C4-2B (cell line): ENCODE data around the gene CFTR.

Experiments
- H3K27ac ChIP-seq: fragments of 450-650 bp; 2 replicates; pipeline ENCODE4 v1.5.1; 2017
- ZFX ChIP-seq: fragments of 450-650 bp; IDR thresholded peaks from 2 replicates; pipeline ENCODE4 v1.6.1; 2017
- TF ChIP-seq, protein P1 (sequence below): fragments of 450-650 bp; conservative IDR thresholded peaks from 2 replicates; pipeline ENCODE4 v1.5.1; 2017; ENCODE audit warnings: mild to moderate bottlenecking

Gene CFTR

GRCh38 chr7:117717357-117717756, 237.5 kb downstream of the CFTR start:
- TF ChIP-seq ZFX, result no peak
- TF ChIP-seq, protein P1, sequence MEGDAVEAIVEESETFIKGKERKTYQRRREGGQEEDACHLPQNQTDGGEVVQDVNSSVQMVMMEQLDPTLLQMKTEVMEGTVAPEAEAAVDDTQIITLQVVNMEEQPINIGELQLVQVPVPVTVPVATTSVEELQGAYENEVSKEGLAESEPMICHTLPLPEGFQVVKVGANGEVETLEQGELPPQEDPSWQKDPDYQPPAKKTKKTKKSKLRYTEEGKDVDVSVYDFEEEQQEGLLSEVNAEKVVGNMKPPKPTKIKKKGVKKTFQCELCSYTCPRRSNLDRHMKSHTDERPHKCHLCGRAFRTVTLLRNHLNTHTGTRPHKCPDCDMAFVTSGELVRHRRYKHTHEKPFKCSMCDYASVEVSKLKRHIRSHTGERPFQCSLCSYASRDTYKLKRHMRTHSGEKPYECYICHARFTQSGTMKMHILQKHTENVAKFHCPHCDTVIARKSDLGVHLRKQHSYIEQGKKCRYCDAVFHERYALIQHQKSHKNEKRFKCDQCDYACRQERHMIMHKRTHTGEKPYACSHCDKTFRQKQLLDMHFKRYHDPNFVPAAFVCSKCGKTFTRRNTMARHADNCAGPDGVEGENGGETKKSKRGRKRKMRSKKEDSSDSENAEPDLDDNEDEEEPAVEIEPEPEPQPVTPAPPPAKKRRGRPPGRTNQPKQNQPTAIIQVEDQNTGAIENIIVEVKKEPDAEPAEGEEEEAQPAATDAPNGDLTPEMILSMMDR, result no peak
- no peak overlapping the region for H3K27ac ChIP-seq
